HepG2 (cell line): ENCODE data around the gene TKFC. TPM values are rescaled to one million over a fixed set of nuclear protein-coding genes. Genes with fewer than 3 reads are reported as not detected.
A peak's percentile ranks its signal among the peaks of the same experiment; 100 is the strongest.

Experiments
- CCAR2 ChIP-seq: fragments of 200-400 bp; formaldehyde crosslinking; optimal IDR thresholded peaks from 2 replicates; pipeline ENCODE3; 2018; ENCODE audit warnings: low read depth, mild to moderate bottlenecking, low read length, moderate library complexity
- CEBPB ChIP-seq: IDR thresholded peaks from 2 replicates; pipeline ENCODE4 v1.6.1; 2011; ENCODE audit warnings: low read depth, low read length, improper control_type of control experiment, borderline replicate concordance
- HNRNPK ChIP-seq: fragments of 200-400 bp; formaldehyde crosslinking; IDR thresholded peaks from 2 replicates; pipeline ENCODE4 v1.6.1; 2018; ENCODE audit warnings: low read length, low read depth, moderate library complexity, mild to moderate bottlenecking; ENCODE audit not compliant: poor library complexity, severe bottlenecking
- MATR3 ChIP-seq: sonication (generic); formaldehyde crosslinking; IDR thresholded peaks from 2 replicates; pipeline ENCODE4 v1.4.0; 2020; ENCODE audit warnings: missing genetic modification reagents
- MED8 ChIP-seq: sonication (generic); formaldehyde crosslinking; IDR thresholded peaks from 2 replicates; pipeline ENCODE4 v1.8.1; 2023; ENCODE audit warnings: mild to moderate bottlenecking, missing genetic modification reagents; ENCODE audit not compliant: insufficient replicate concordance
- MTA1 ChIP-seq: sonication (generic); formaldehyde crosslinking; IDR thresholded peaks from 2 replicates; pipeline ENCODE4 v1.4.0; 2020; ENCODE audit warnings: missing genetic modification reagents, mild to moderate bottlenecking, borderline replicate concordance
- NFE2 ChIP-seq: sonication (generic); formaldehyde crosslinking; IDR thresholded peaks from 2 replicates; pipeline ENCODE4 v1.4.0; 2020; ENCODE audit warnings: missing genetic modification reagents
- PRPF4 ChIP-seq: fragments of 200-400 bp; formaldehyde crosslinking; IDR thresholded peaks from 2 replicates; pipeline ENCODE4 v1.6.1; 2016; ENCODE audit warnings: low read length, low read depth; ENCODE audit not compliant: poor library complexity, severe bottlenecking
- SIX1 ChIP-seq: sonication (generic); formaldehyde crosslinking; IDR thresholded peaks from 2 replicates; pipeline ENCODE4 v1.4.0; 2020; ENCODE audit warnings: missing genetic modification reagents, borderline replicate concordance
- TEAD2 ChIP-seq: sonication (generic); formaldehyde crosslinking; IDR thresholded peaks from 2 replicates; pipeline ENCODE4 v1.9.0; 2021; ENCODE audit warnings: missing genetic modification reagents
- U2AF1 ChIP-seq: fragments of 200-400 bp; formaldehyde crosslinking; optimal IDR thresholded peaks from 2 replicates; pipeline ENCODE3; 2017; ENCODE audit warnings: mild to moderate bottlenecking, low read depth, low read length
- ZKSCAN1 ChIP-seq: fragments of 150-350 bp; IDR thresholded peaks from 2 replicates; pipeline ENCODE4 v1.6.1; 2014; ENCODE audit warnings: low read length
- ZNF256 ChIP-seq: sonication (generic); formaldehyde crosslinking; conservative IDR thresholded peaks from 2 replicates; pipeline ENCODE4 v1.4.0; 2020; ENCODE audit warnings: missing genetic modification reagents
- ZNF296 ChIP-seq: sonication (generic); formaldehyde crosslinking; conservative IDR thresholded peaks from 2 replicates; pipeline ENCODE4 v1.5.0; 2020; ENCODE audit warnings: mild to moderate bottlenecking, missing genetic modification reagents
- ZNF335 ChIP-seq: sonication (generic); formaldehyde crosslinking; IDR thresholded peaks from 2 replicates; pipeline ENCODE4 v1.4.0; 2020; ENCODE audit warnings: missing genetic modification reagents
- ZNF589 ChIP-seq: sonication (generic); formaldehyde crosslinking; conservative IDR thresholded peaks from 2 replicates; pipeline ENCODE4 v1.8.0; 2022; ENCODE audit warnings: mild to moderate bottlenecking, moderate library complexity, missing genetic modification reagents
- ZNF7 ChIP-seq: IDR thresholded peaks from 2 replicates; pipeline ENCODE4 v1.6.1; 2016; ENCODE audit warnings: missing biosample characterization, missing genetic modification reagents
- polyA plus RNA-seq, 8 experiments: library from polyadenylated mRNA; depleted of rRNA in 3 of 8; stranded (reverse) in 7 of 8; unstranded in 1 of 8; fragments of >200 nt; fragmentation: Illumina TruSeq in 4 of 8; extraction: Trizol in 4 of 8; gene quantifications; 2 replicates each; pipeline versions ENCODE4 v1.2.1 to v1.2.3, GENCODE V29; 2011 to 2016; ENCODE audit warnings: low read depth in 4 of 8, missing spikeins in 1 of 8, mixed read lengths in 1 of 8; ENCODE audit not compliant: insufficient read depth in 1 of 8
- total RNA-seq, 5 experiments: library from RNA; depleted of rRNA; stranded (reverse); fragments of >200 nt; fragmentation: Illumina TruSeq; extraction: Trizol; gene quantifications; 2 replicates each; pipeline ENCODE4 v1.2.3, GENCODE V29; 2016; ENCODE audit warnings: low read depth in 1 of 5
- TF ChIP-seq, protein P1 (sequence below): sonication (generic); formaldehyde crosslinking; IDR thresholded peaks from 2 replicates; pipeline ENCODE4 v1.5.1; 2020; ENCODE audit warnings: missing genetic modification reagents, mild to moderate bottlenecking, borderline replicate concordance
- TF ChIP-seq, protein P2 (sequence below): sonication (generic); formaldehyde crosslinking; IDR thresholded peaks from 2 replicates; pipeline ENCODE4 v1.4.0; 2020; ENCODE audit warnings: missing genetic modification reagents
- TF ChIP-seq, protein P3 (sequence below): sonication (generic); formaldehyde crosslinking; IDR thresholded peaks from 2 replicates; pipeline ENCODE4 v1.4.0; 2020; ENCODE audit warnings: mild to moderate bottlenecking, missing genetic modification reagents

TKFC gene
- total and polyA plus RNA-seq, 2 of the 13 experiments (the other 11 are each of a cell fraction or from before 2014, with no cell fraction given) = 147 to 197 TPM

DNA sequence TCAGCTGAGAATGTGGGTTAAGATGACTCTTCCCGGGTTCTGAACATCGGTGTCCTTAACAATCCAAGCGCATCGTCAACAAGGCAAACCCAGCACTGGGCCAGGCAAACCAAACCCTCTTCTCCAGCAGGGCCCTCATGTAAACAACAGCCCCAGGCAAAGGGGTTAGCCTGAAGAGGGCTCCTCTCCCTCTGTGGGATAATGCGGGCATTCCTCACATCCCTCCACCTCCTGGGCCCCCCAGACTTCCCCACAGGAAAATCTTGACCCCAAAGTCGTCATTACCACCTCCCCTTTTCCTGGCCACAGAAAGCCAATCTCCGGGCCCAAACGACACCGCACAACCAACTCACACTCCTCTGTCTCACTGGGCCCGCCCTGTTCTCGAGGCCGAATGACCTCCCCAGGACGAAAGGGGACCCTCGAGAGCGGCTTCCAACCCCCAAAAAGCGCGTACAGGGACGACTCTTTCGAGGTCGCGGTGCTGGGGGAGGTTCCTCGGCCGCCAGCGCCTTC is 689 bp upstream of the TKFC start (continued):
- TF ChIP-seq ZNF256 = no peak
- TF ChIP-seq ZKSCAN1 = no peak
- TF ChIP-seq, protein P1, sequence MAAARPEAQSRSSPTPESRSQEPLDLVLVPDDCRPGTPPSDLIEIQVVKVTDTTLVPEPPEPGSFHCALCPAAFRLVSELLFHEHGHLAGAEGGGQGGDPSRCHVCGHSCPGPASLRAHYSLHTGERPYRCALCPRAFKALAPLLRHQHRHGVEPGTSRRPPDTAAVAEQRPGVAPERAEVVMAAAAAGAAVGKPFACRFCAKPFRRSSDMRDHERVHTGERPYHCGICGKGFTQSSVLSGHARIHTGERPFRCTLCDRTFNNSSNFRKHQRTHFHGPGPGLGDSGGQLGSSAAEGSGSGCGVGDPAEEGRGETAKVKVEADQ (CRISPR knock-in tag) = no peak
- 0 out of 2 replicates have a peak, but pooled peaks have one; percentile 2 for TF ChIP-seq SIX1 (CRISPR knock-in tag)
- TF ChIP-seq PRPF4 = no peak
- TF ChIP-seq MED8 (CRISPR knock-in tag) = no peak
- TF ChIP-seq U2AF1 = no peak
- TF ChIP-seq ZNF296 (CRISPR knock-in tag) = no peak
- TF ChIP-seq NFE2 (CRISPR knock-in tag) = no peak
- TF ChIP-seq MTA1 (CRISPR knock-in tag) = no peak
- no peak for TF ChIP-seq MATR3 (CRISPR knock-in tag)
- TF ChIP-seq ZNF589 (CRISPR knock-in tag) = no peak
- no peak for TF ChIP-seq ZNF7 (CRISPR knock-in tag)
- no peak for TF ChIP-seq ZNF335 (CRISPR knock-in tag)
- TF ChIP-seq CEBPB = no peak
- TF ChIP-seq, protein P2, sequence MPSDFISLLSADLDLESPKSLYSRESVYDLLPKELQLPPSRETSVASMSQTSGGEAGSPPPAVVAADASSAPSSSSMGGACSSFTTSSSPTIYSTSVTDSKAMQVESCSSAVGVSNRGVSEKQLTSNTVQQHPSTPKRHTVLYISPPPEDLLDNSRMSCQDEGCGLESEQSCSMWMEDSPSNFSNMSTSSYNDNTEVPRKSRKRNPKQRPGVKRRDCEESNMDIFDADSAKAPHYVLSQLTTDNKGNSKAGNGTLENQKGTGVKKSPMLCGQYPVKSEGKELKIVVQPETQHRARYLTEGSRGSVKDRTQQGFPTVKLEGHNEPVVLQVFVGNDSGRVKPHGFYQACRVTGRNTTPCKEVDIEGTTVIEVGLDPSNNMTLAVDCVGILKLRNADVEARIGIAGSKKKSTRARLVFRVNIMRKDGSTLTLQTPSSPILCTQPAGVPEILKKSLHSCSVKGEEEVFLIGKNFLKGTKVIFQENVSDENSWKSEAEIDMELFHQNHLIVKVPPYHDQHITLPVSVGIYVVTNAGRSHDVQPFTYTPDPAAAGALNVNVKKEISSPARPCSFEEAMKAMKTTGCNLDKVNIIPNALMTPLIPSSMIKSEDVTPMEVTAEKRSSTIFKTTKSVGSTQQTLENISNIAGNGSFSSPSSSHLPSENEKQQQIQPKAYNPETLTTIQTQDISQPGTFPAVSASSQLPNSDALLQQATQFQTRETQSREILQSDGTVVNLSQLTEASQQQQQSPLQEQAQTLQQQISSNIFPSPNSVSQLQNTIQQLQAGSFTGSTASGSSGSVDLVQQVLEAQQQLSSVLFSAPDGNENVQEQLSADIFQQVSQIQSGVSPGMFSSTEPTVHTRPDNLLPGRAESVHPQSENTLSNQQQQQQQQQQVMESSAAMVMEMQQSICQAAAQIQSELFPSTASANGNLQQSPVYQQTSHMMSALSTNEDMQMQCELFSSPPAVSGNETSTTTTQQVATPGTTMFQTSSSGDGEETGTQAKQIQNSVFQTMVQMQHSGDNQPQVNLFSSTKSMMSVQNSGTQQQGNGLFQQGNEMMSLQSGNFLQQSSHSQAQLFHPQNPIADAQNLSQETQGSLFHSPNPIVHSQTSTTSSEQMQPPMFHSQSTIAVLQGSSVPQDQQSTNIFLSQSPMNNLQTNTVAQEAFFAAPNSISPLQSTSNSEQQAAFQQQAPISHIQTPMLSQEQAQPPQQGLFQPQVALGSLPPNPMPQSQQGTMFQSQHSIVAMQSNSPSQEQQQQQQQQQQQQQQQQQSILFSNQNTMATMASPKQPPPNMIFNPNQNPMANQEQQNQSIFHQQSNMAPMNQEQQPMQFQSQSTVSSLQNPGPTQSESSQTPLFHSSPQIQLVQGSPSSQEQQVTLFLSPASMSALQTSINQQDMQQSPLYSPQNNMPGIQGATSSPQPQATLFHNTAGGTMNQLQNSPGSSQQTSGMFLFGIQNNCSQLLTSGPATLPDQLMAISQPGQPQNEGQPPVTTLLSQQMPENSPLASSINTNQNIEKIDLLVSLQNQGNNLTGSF (CRISPR knock-in tag) = no peak
- TF ChIP-seq, protein P3, sequence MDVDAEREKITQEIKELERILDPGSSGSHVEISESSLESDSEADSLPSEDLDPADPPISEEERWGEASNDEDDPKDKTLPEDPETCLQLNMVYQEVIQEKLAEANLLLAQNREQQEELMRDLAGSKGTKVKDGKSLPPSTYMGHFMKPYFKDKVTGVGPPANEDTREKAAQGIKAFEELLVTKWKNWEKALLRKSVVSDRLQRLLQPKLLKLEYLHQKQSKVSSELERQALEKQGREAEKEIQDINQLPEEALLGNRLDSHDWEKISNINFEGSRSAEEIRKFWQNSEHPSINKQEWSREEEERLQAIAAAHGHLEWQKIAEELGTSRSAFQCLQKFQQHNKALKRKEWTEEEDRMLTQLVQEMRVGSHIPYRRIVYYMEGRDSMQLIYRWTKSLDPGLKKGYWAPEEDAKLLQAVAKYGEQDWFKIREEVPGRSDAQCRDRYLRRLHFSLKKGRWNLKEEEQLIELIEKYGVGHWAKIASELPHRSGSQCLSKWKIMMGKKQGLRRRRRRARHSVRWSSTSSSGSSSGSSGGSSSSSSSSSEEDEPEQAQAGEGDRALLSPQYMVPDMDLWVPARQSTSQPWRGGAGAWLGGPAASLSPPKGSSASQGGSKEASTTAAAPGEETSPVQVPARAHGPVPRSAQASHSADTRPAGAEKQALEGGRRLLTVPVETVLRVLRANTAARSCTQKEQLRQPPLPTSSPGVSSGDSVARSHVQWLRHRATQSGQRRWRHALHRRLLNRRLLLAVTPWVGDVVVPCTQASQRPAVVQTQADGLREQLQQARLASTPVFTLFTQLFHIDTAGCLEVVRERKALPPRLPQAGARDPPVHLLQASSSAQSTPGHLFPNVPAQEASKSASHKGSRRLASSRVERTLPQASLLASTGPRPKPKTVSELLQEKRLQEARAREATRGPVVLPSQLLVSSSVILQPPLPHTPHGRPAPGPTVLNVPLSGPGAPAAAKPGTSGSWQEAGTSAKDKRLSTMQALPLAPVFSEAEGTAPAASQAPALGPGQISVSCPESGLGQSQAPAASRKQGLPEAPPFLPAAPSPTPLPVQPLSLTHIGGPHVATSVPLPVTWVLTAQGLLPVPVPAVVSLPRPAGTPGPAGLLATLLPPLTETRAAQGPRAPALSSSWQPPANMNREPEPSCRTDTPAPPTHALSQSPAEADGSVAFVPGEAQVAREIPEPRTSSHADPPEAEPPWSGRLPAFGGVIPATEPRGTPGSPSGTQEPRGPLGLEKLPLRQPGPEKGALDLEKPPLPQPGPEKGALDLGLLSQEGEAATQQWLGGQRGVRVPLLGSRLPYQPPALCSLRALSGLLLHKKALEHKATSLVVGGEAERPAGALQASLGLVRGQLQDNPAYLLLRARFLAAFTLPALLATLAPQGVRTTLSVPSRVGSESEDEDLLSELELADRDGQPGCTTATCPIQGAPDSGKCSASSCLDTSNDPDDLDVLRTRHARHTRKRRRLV (CRISPR knock-in tag) = peak; percentile 23; the same call in 1 of the 2 replicates
- no peak for TF ChIP-seq CCAR2
- no peak for TF ChIP-seq TEAD2 (CRISPR knock-in tag)
- TF ChIP-seq HNRNPK = no peak
